ENCODE measurements around the gene LIMCH1. TPM values are rescaled to one million over a fixed set of nuclear protein-coding genes. Genes with fewer than 3 reads are reported as not detected.

The LIMCH1 gene
- total and polyA plus RNA-seq, 2 of the 8 experiments (the other 6 are each of a cell fraction or from before 2014, with no cell fraction given): 2.7 to 3.0 TPM

GRCh38 chr4:41539711-41540110 is 1.8 kb downstream of the LIMCH1 start:
- no peak overlapping the region for H3K27ac ChIP-seq (ENCODE audit: low read depth, low read length)
- H3K79me2 ChIP-seq (ENCODE audit: control insufficient read depth in 1 of 2, insufficient read depth in 2 of 2, low read length in 2 of 2): no peaks in the 10 kb centered on the region
- no peaks in the 10 kb centered on the region for H3K79me1 ChIP-seq (ENCODE audit: low read depth, low read length)
- H3K4ac ChIP-seq (replicated peaks; ENCODE audit: insufficient read length, low read depth, low read length): no peak overlapping the region
- H4K8ac ChIP-seq (ENCODE audit: extremely low read depth, insufficient read depth, low read length): no peak overlapping the region
- no peaks in the 10 kb centered on the region for H3K27me3 ChIP-seq (replicated peaks in 1 of 4; ENCODE audit: control insufficient read depth in 3 of 4, extremely low read depth in 1 of 4, insufficient read depth in 3 of 4, low read length in 3 of 4)
- H2BK12ac ChIP-seq (ENCODE audit: low read depth, low read length): no peak overlapping the region
- H3K4me2 ChIP-seq (ENCODE audit: insufficient read depth in 1 of 2, low read depth in 2 of 2, low read length in 2 of 2): no peak overlapping the region
- H3K9ac ChIP-seq (replicated peaks in 1 of 4; ENCODE audit: extremely low read depth in 1 of 4, low read depth in 3 of 4, low read length in 3 of 4): no peak overlapping the region
- H3K4me1 ChIP-seq (replicated peaks in 1 of 4; ENCODE audit: control insufficient read depth in 3 of 4, insufficient read depth in 4 of 4, low read length in 3 of 4): peaks cover 0 to 9% (median 0%) of the 10 kb centered on the region in 4 experiments; a peak in 1 of 7 replicates
- H2AFZ ChIP-seq (ENCODE audit: low read length): no peak overlapping the region
- H2BK15ac ChIP-seq (ENCODE audit: low read length): no peak overlapping the region
- FAIRE-seq (no peak), DNase-seq (ENCODE audit: low read depth in 1 of 2, low spot score in 2 of 2) (no peak)
- no peak overlapping the region for H2BK5ac ChIP-seq (ENCODE audit: low read depth, low read length)
- H2AK5ac ChIP-seq (ENCODE audit: low read depth, low read length): no peak overlapping the region
- H3K9me3 ChIP-seq (ENCODE audit: insufficient read depth in 2 of 2, low read depth in 1 of 2, low read length in 1 of 2): no peaks in the 10 kb centered on the region
- no peak overlapping the region for H3K18ac ChIP-seq (ENCODE audit: extremely low read depth, low read length)
- TF ChIP-seq NANOG (IDR thresholded peaks at IDR 0.05; ENCODE audit: insufficient read depth, low read depth, low read length, poor library complexity, severe bottlenecking) (no peak), RNF2 (IDR thresholded peaks at IDR 0.05; ENCODE audit: borderline replicate concordance, low read depth, low read length, missing control alignments, poor library complexity, severe bottlenecking) (no peak), BACH1 (IDR thresholded peaks at IDR 0.05; ENCODE audit: low read length) (no peak)
- H3K56ac ChIP-seq (replicated peaks; ENCODE audit: insufficient read length, low read depth, low read length): no peak overlapping the region
- no peak overlapping the region for H3K14ac ChIP-seq (ENCODE audit: insufficient read length)
- ChIA-PET CTCF (ENCODE audit: partially characterized antibody) (interaction anchor here (0.8 to 1.0 kb wide), 2 partner anchors 13 to 36 kb away, joined by 3 read pairs; no protein-coding TSS in a partner anchor), POLR2A (ENCODE audit: partially characterized antibody) (interaction anchor here (1.2 to 2.0 kb wide), 2 partner anchors 14 to 24 kb away, joined by 3 to 6 read pairs; no protein-coding TSS in a partner anchor)
- H3K23me2 ChIP-seq (ENCODE audit: low read depth, low read length): no peaks in the 10 kb centered on the region
- H4K5ac ChIP-seq (ENCODE audit: insufficient read length, low read depth, low read length): no peak overlapping the region
- no peak overlapping the region for H3K4me3 ChIP-seq (ENCODE audit: extremely low read depth in 1 of 4, insufficient read depth in 2 of 4, low read depth in 3 of 4, low read length in 4 of 4)
- H3K23ac ChIP-seq (ENCODE audit: insufficient read length): no peak overlapping the region
- H4K91ac ChIP-seq (replicated peaks; ENCODE audit: insufficient read length, low read length): no peak overlapping the region
- no peaks in the 10 kb centered on the region for H3K36me3 ChIP-seq (ENCODE audit: control insufficient read depth in 2 of 4, insufficient read depth in 4 of 4, low read length in 3 of 4)
- no peaks in the 10 kb centered on the region for H4K20me1 ChIP-seq (replicated peaks in 1 of 2; ENCODE audit: control insufficient read depth in 1 of 2, insufficient read depth in 2 of 2, low read length in 2 of 2)
- H2BK120ac ChIP-seq (replicated peaks; ENCODE audit: low read depth, low read length): no peak overlapping the region
- H2BK20ac ChIP-seq (ENCODE audit: low read length): no peak overlapping the region
